ENCODE data around the gene TTLL9.

The TTLL9 gene

GRCh38 chr20:31836853-31837608 is 33.4 kb upstream of the TTLL9 start:
- no peak for DNase-seq (ENCODE audit: low read depth in 2 of 2)

- no peak for DNase-seq (ENCODE audit: low read depth in 2 of 2)
These were observed 32.5 kb upstream of the TTLL9 start for GRCh38 chr20:31837896-31838397.

GRCh38 chr20:31838646-31839292 is 31.7 kb upstream of the TTLL9 start:
- no peak for DNase-seq (ENCODE audit: low read depth in 2 of 2)

GRCh38 chr20:31839782-31840487 is 30.5 kb upstream of the TTLL9 start:
- DNase-seq (ENCODE audit: low read depth in 2 of 2), result no peak

- no peak for DNase-seq (ENCODE audit: low read depth in 2 of 2)
These were observed 29.3 kb upstream of the TTLL9 start for GRCh38 chr20:31840906-31841816.

GRCh38 chr20:31841928-31842327 is 28.5 kb upstream of the TTLL9 start:
- no peak for DNase-seq (ENCODE audit: low read depth in 2 of 2)

GRCh38 chr20:31842471-31843157 is 27.8 kb upstream of the TTLL9 start:
- DNase-seq (ENCODE audit: low read depth in 2 of 2), result peak in 1 of 2 experiments; percentile 24

- no peak for DNase-seq (ENCODE audit: low read depth in 2 of 2)
These were observed 27.1 kb upstream of the TTLL9 start for GRCh38 chr20:31843288-31843687.

- no peak for DNase-seq (ENCODE audit: low read depth in 2 of 2)
These were observed 26.6 kb upstream of the TTLL9 start for GRCh38 chr20:31843881-31844280.

GRCh38 chr20:31844737-31845299 is 25.6 kb upstream of the TTLL9 start:
- DNase-seq (ENCODE audit: low read depth in 2 of 2), result no peak

GRCh38 chr20:31845300-31845863 is 25.1 kb upstream of the TTLL9 start, which contains the start of gene FOXS1:
TSS of gene FOXS1 (minus strand) at chr20:31845604. CDS start at chr20:31845542, 62 bp downstream.
- no peak for DNase-seq (ENCODE audit: low read depth in 2 of 2)

- no peak for DNase-seq (ENCODE audit: low read depth in 2 of 2)
These were observed 23.7 kb upstream of the TTLL9 start for GRCh38 chr20:31846793-31847138.

GRCh38 chr20:31848088-31848999 is 22.1 kb upstream of the TTLL9 start:
- no peak for DNase-seq (ENCODE audit: low read depth in 2 of 2)

GRCh38 chr20:31849306-31849930 is 21.0 kb upstream of the TTLL9 start:
- no peak for DNase-seq (ENCODE audit: low read depth in 2 of 2)

GRCh38 chr20:31851240-31851955 is 19.0 kb upstream of the TTLL9 start:
- no peak for DNase-seq (ENCODE audit: low read depth in 2 of 2)

GRCh38 chr20:31853481-31853880 is 17.0 kb upstream of the TTLL9 start:
- no peak for DNase-seq (ENCODE audit: low read depth in 2 of 2)

- no peak for DNase-seq (ENCODE audit: low read depth in 2 of 2)
These were observed 13.9 kb upstream of the TTLL9 start for GRCh38 chr20:31856516-31856915.
